Osteoblast (primary cell): ENCODE measurements around the gene CNTFR. TPM values are rescaled to one million over a fixed set of nuclear protein-coding genes. Genes with fewer than 3 reads are reported as not detected.
A peak's percentile ranks its signal among the peaks of the same experiment; 100 is the strongest.

ENCODE experiments used
- DNase-seq: peaks from one replicate; pipeline ENCODE4 v3.0.0; 2011; ENCODE audit warnings: low spot score, mixed read lengths; ENCODE audit not compliant: insufficient read length; ENCODE audit errors: missing footprints
- H2AFZ ChIP-seq: 2 replicates; pipeline ENCODE4 v1.6.0; 2011; ENCODE audit warnings: mild to moderate bottlenecking, low read length
- H3K27ac ChIP-seq: 2 replicates; pipeline ENCODE4 v1.5.1; 2011; ENCODE audit warnings: mild to moderate bottlenecking, low read depth, low read length, moderate library complexity
- H3K27me3 ChIP-seq: 2 replicates; pipeline ENCODE4 v1.6.0; 2012; ENCODE audit warnings: mild to moderate bottlenecking, control low read depth, inconsistent platforms, low read length, moderate library complexity; ENCODE audit not compliant: insufficient read depth
- H3K36me3 ChIP-seq: 2 replicates; pipeline ENCODE4 v1.5.1; 2011; ENCODE audit warnings: mild to moderate bottlenecking, low read length, control low read depth, moderate library complexity; ENCODE audit not compliant: insufficient read depth
- H3K4me1 ChIP-seq: 2 replicates; pipeline ENCODE4 v1.5.1; 2011; ENCODE audit warnings: mild to moderate bottlenecking, low read length, control low read depth, moderate library complexity; ENCODE audit not compliant: insufficient read depth
- H3K4me2 ChIP-seq: 2 replicates; pipeline ENCODE4 v1.6.0; 2011; ENCODE audit warnings: mild to moderate bottlenecking, low read length; ENCODE audit not compliant: insufficient read depth
- H3K4me3 ChIP-seq: fragments of 200-600 bp; sonication (generic); 3 replicates; pipeline ENCODE4 v1.5.1; 2012; ENCODE audit warnings: mild to moderate bottlenecking, low read length, inconsistent platforms; ENCODE audit not compliant: insufficient read depth
- H3K79me2 ChIP-seq: 2 replicates; pipeline ENCODE4 v1.6.0; 2012; ENCODE audit warnings: mild to moderate bottlenecking, low read length, control low read depth, inconsistent platforms; ENCODE audit not compliant: insufficient read depth
- H3K9me3 ChIP-seq: 2 replicates; pipeline ENCODE4 v1.5.1; 2011; ENCODE audit warnings: low read depth, low read length, control low read depth
- H4K20me1 ChIP-seq: 2 replicates; pipeline ENCODE4 v1.6.0; 2012; ENCODE audit warnings: mild to moderate bottlenecking, low read length, control low read depth; ENCODE audit not compliant: insufficient read depth
- CTCF ChIP-seq: IDR thresholded peaks from 2 replicates; pipeline ENCODE4 v1.5.1; 2011; ENCODE audit warnings: mild to moderate bottlenecking, low read depth, low read length, moderate library complexity; ENCODE audit errors: extremely low read depth
- total RNA-seq: library from RNA; depleted of rRNA; stranded (reverse); fragments of >200 nt; gene quantifications from 2 replicates; pipeline ENCODE4 v1.2.3, GENCODE V29; 2012

Gene CNTFR
- total RNA-seq, 1 donor, result not detected

- TF ChIP-seq CTCF, result no peak
- Histone ChIP-seq H3K27me3 (peaks cover 56% of the 10 kb centered on the region), H3K4me3 (no peak overlapping the region), H3K9me3 (no peaks in the 10 kb centered on the region), H3K27ac (no peak overlapping the region), H3K79me2 (no peaks in the 10 kb centered on the region), H2AFZ (no peak overlapping the region), H4K20me1 (peaks cover 5% of the 10 kb centered on the region), H3K4me1 (no peaks in the 10 kb centered on the region), H3K36me3 (no peaks in the 10 kb centered on the region), H3K4me2 (no peak overlapping the region)
- DNase-seq, result peak; percentile 76
Measured at GRCh38 chr9:34594177-34594576, 4.7 kb upstream of the CNTFR start.

DNA sequence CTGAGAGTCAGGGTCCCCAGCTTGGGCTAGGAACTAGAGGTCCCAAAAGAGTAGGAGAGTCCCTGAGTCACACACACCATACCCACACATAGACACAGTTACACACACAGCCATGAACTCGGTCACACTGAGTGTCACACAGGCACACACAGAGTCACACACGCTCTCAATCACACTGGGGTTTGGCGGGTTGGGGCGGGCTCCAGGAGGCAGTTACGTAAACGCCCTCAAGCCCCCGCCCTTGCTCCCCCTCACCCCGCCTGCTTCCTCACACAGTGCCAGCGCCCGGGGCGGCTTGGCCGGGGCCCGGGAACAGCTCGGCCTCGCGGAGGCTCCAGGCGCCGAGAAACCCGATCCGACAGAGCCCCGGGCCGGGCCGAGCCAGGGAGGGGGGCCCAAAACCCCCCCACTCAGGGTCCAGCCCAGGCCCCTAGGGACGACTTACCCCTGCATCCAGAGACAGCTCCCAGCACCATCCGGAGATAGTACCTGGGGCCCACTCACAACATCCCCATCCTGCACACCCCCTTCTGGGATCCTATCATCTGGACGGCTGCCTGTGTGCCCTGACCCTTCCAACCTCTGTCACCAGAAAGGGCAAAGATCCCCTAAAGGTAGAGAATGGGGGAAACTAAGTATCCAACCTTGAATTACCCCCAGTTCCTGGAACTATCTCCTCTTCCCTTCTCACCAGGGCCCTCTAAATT is 3.5 kb upstream of the CNTFR start:
- Histone ChIP-seq H3K27ac (no peak overlapping the region), H3K4me2 (no peak overlapping the region), H3K4me3 (no peak overlapping the region), H3K36me3 (no peaks in the 10 kb centered on the region), H4K20me1 (peaks cover 5% of the 10 kb centered on the region), H3K4me1 (no peaks in the 10 kb centered on the region), H3K27me3 (peaks cover 68% of the 10 kb centered on the region), H2AFZ (no peak overlapping the region), H3K79me2 (no peaks in the 10 kb centered on the region), H3K9me3 (no peaks in the 10 kb centered on the region)
- TF ChIP-seq CTCF, result no peak
- peak; percentile 84 for DNase-seq

DNA sequence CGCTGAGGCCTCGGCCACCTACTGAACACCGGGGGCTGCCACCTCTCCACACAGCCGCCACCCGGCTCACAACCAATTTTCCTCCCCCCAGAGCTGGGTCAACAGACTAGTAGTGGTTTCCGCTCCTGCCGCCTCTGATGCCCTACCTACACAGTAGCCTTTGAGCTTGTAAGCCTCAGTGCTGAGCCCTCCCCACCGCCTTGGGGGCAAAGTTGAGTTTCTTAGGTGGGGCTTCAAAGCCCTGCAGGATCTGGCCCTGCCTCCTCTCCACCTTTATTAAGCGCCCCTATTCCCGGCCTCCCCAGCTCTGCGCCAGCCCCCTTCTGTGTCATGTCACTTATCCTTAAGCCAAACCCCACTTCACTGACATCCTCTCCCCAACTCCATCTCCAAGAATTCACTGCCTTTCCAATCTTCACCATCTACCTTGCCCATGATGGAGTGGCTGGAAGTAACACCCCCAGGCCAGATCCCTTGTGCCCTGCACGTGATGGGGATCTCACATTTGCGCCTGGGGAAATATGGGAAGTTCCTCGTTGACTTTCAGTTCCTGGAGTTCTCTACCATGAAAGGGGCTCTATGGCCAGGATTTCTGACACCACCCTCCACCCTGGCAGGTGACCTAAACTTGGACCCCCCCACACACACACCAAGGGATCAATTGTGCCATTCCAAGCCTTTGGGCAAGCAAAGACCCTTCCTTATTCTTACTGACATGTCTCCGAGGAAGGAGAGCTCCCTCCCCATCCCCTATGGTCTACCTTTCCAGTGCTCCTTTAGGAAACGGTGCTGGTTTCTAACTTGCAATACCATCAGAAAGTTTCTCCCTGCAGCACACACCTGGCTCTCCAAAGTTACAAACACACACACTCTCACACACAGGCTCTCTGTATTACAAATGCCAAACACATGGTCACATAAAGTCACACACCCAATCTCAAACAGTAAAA is 2.7 kb upstream of the CNTFR start:
- Histone ChIP-seq H3K27me3 (peaks cover 74% of the 10 kb centered on the region), H3K4me3 (no peak overlapping the region), H2AFZ (no peak overlapping the region), H4K20me1 (peaks cover 5% of the 10 kb centered on the region), H3K79me2 (no peaks in the 10 kb centered on the region), H3K27ac (no peak overlapping the region), H3K36me3 (no peaks in the 10 kb centered on the region), H3K4me1 (no peaks in the 10 kb centered on the region), H3K9me3 (no peaks in the 10 kb centered on the region), H3K4me2 (no peak overlapping the region)
- DNase-seq, result peak; percentile 88
- no peak for TF ChIP-seq CTCF
